HG02678 (cell line): ENCODE results near the gene GRIA4.
A peak's percentile ranks its signal among the peaks of the same experiment; 100 is the strongest.

Experiments used
- ATAC-seq: cut with Tn5 transposase; IDR thresholded peaks from one replicate; pipeline ENCODE4 v1.9.1; 2021; ENCODE audit warnings: mild to moderate bottlenecking, moderate library complexity; ENCODE audit not compliant: unreplicated experiment

Gene GRIA4

DNA sequence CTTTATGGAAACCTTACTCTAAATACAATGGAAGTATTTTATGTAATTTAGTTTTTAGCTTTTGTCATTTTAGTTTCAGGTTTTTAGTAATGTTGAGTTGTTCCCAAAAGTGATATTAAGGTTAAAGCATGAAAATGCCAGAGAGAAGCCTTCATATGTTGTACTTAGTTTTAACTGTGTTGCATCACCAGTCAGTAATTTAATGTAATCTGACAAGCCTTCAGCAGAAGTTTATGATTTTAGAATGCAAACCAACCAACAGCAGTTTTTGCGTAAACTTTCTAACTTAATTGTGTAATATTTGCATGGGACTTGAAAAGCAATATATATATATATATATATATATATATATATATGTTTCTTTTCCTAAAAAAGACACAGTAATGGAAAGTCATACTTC lies 301.6 kb downstream of the GRIA4 start:
- ATAC-seq = no peak

DNA sequence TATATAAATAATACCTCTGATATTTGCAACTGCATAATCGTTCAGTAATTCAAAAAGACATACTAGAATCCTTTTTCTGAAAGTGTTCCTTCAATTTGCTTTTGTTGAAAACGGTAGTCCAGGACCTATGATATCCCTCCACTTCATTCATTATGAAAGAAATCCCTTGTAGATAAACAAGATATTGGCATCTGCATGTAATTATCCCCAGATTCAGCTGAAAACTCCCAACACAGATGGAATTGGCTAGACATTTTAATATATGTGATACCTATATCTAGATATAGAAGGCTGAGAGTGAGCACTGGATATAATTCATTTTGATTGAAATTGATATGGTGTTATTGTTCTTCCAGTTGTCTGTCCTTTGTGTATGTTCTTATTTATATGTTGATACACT lies 302.8 kb downstream of the GRIA4 start:
- ATAC-seq = no peak

GRCh38 chr11:105915021-105915420 lies 305.1 kb downstream of the GRIA4 start:
- no peak for ATAC-seq

DNA sequence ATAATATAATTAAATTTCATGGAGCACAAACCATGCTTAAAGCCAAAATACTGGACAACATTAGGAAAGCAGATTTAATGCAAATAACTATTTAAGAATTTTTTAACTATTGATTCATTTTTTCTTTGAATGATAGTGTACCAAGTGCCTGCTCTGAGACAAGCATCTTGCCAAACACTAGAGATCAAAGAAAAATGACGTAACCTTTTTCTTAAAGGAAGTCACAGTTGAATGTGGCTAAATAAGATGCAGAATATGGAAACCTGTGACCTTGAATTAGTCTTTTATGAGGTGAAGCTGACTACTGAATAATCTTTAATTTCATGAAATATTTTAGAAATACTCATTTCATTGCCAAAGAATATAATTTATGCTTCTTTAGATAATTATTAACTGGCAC lies 308.2 kb downstream of the GRIA4 start:
- no peak for ATAC-seq

GRCh38 chr11:105918600-105918999 lies 308.7 kb downstream of the GRIA4 start:
- ATAC-seq = no peak

DNA sequence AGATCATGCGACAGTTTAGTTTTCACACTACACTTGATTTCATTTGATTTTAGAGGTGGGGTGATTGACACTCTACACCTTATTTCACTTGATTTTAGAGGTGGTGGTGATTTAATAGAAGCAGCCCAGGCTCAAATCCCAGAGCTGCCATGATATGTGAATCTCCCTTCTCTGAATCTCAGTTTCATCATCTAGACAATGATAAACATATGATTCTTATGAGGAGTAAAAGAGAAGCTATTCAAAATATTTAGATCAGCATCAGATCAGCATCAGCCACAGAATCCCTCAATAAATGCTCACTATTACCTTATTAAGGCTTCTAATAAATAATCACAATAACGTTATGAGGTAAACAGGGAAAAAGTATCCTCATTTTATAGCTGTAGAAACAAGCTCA lies 313.4 kb downstream of the GRIA4 start:
- no peak for ATAC-seq

- ATAC-seq = no peak
Measured at GRCh38 chr11:105923807-105924206, 313.9 kb downstream of the GRIA4 start.

GRCh38 chr11:105929084-105929955 lies 319.4 kb downstream of the GRIA4 start:
- no peak for ATAC-seq

DNA sequence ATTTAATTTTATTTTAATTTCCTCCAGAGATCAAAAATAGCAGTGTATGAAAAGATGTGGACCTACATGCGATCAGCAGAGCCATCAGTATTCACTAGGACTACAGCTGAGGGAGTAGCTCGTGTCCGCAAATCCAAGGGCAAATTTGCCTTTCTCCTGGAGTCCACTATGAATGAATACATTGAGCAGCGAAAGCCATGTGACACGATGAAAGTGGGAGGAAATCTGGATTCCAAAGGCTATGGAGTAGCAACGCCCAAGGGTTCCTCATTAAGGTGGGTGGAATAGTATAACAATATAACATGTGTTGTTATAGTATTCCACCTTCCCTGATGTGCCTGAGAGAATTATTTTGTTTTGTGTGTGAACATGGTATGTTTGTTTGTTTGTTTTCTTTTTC lies 323.8 kb downstream of the GRIA4 start:
- no peak for ATAC-seq

GRCh38 chr11:105935791-105936190 lies 325.9 kb downstream of the GRIA4 start:
- no peak for ATAC-seq

- peak; percentile 62 for ATAC-seq
Measured at GRCh38 chr11:105937331-105937730, 327.5 kb downstream of the GRIA4 start.

DNA sequence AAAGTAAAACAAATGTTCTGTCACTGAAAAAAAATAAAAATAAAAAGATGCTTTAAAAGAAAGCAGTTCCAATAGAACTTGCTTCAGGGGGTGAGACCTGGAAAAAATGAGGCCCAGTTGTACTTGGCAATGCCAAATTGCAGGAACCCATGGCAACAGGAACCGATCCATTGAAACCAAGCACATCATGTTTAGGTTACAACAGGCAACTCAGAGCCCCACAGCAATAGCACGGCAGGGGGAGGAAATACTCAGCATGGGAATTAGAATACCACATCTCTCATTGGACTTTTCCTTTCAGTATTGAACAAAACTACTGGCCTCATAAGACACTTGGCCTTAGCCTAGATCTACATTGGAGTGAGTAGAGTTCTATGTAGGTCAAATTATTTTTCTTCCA lies 327.9 kb downstream of the GRIA4 start:
- peak; percentile 23 for ATAC-seq

DNA sequence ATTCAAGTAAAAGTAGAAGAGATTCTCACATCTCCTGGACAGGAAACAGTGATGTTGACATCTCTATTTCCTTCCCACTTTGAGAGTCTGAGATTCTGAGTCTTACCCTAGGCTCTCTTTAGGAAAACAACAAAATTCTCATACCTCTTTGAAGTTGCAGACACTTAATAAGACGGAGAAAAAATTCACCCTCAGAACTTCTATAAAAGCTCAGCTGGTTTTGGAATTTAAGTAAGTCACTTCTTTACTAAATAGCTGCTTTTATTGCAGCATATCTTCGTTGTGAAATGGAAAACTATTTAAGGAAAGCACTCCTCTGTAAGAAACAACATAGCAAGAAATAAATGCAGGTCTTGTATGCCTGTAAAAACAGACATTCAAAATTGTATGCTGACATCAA lies 333.0 kb downstream of the GRIA4 start:
- no peak for ATAC-seq

DNA sequence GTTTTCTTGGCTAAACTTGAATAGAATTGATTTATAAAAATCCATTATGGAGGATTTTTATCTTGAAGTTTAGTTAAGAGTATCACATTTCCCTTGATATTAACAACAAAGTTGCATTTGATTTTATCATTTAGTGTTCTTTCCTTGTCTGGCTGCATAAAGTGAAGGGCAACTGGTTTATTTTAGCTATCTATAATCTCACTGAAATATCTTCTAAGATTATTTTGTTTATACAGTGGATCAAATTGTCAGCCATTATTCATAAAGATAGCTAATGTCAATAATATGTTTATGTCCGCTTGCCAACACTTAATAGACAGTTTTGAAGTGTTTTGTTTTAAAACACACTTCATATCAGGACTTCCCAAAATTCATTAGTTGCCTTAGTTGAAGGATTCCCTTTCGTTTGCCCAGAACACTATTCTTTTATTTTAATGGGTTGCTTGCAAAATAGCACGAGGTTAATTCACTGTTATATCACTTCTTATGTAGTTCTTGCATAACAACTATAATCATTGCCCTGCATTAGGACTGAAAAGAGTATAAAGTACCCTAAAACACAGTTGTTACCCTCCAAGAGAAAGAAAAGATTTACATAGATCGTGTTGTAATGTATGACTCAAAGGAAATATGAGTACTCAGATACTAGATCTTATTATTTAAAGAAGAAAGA lies 339.2 kb downstream of the GRIA4 start:
- ATAC-seq = no peak

DNA sequence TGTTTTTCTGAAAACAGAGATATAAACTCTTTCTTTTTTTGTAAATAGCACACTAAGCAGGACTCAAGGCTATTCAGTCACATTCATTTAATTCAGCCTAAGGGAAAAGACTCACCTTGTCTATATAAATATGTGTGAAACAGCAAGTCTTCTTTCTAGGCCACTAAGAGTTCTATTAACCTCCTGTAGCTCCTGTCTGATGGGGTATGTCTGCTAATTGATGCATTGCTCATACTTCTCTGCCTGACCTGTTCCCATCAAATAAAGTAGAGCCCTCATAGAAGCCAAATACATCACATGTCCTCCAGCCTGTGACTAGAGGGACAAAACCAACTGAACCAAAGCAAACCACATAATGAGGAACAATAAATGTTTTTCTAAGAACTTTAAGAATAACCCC lies 344.0 kb downstream of the GRIA4 start:
- no peak for ATAC-seq

DNA sequence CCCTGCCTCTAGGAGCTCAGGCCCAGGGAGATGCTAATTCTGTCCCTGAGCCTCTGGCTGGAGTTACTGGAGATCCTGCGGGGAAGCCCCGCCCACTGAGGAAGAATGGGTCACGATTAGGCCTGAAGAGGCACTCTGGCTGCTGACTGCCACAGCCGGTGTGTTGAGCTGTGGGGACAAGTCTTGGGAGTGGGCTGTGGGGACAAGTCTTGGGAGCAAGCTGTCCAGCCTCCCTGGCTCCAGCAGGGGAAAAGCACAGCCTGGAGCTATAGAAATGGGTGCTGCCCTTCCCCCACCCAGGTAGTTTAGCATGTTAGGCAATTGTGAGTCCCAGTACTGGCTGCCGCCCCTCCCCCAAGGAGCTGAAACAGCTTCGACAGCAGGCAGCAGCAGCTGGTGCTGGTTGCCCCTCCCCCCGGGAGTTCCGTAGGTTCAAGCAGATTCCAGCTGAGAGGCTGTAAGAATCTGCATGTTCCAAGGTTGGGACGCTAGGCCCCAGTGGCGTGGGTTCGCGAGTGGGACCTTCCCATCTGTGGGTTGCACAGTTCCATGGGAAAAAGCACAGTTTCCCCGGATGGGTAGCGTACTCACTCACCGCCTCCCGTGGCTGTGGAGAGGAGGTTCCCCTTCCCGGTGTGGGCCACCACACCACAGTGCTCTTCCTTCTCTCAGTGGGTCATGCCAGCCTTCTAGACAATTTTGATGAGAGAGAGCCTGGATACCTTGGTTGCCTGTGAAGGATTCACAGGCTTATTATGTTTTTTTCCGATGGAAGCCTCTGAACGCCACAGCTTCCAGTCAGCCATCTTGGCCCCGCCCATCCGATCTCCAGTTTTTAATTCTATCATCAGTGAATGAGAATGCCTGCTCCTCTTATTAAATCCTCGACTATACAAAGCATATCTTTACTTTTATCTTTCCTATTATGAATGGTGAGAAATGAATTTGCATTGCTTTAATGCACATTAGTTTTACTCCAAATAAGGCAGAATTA lies 350.7 kb downstream of the GRIA4 start:
- no peak for ATAC-seq

- no peak for ATAC-seq
Measured at GRCh38 chr11:105968021-105968697, 358.3 kb downstream of the GRIA4 start.

GRCh38 chr11:105969756-105970155 lies 359.9 kb downstream of the GRIA4 start:
- no peak for ATAC-seq

DNA sequence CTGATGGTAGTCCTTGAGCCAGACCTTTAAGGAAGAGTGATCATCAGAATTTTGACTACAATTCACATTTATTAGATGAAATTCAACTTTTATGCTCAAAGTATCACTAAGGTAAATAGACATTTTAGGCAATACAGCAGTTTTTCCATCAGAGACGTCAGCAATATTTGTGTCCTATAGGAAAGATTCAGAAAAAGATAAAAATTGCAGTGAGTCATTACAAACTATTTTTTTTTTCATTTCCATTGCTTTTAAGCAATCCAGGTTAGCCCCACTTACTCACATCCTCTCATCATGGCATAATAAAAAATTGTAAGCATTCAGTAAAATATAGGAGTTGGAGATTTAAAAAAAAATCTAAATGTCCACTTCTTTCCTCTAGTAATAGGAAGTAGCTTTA lies 365.3 kb downstream of the GRIA4 start:
- ATAC-seq = no peak

DNA sequence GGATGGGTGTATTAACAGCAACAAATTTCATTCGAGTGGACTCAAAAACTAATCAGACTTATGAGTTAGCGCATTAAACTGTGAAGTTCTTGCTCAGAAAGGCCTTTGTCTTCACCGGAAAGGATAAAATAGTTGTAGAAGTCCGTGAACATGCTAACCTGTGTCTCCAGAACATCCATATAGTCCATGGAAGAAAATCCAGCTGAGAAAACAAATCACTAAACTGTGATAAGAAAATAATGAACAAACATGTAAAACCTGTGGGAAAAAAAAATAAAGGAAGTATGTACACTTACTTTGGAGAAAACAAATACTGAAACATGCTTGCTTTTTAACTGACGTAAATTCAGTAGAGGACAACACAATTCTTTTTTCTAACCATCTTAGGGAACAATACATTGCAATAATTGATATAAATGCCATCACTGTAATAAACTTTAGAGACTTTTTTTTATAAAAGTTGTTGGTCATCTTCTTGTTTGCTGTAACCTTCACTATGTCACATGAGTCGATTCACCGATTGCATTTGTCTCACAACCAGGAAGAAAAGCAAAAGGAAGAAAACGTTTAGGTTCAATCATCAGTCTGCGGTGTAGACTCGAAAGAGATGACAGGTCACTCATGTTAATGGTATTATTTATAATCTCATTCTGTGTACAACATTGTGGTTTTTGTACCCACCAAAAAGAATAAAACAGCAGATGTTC lies 370.3 kb downstream of the GRIA4 start:
- no peak for ATAC-seq
